ENCODE measurements around the gene TTLL9.

The TTLL9 gene

GRCh38 chr20:31979713-31980426, 109.4 kb downstream of the TTLL9 start:
- no peak for DNase-seq (ENCODE audit: low read depth in 3 of 3)

DNA sequence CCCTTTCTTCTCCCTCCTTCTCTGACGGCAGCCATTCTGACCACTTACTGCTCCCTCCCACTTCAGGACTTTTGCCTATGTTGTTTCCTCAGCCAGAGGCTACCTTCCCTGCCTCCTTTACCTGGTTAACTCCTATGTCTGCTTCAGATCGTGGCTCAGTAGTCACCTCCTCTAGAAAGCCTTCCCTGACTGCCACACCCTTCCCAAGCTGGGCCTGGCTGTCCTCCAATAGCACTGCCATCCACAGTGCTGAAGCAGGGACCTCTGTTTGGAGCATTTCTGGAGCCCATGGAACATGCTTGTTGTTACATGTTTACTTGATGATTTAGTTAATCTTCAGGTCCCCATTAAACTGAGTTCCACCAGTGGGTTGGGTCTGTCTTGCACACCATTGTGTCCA, 111.3 kb downstream of the TTLL9 start:
- DNase-seq (ENCODE audit: low read depth in 3 of 3), result no peak

- DNase-seq (ENCODE audit: low read depth in 3 of 3), result no peak
These were observed 114.6 kb downstream of the TTLL9 start for GRCh38 chr20:31984981-31985471.

DNA sequence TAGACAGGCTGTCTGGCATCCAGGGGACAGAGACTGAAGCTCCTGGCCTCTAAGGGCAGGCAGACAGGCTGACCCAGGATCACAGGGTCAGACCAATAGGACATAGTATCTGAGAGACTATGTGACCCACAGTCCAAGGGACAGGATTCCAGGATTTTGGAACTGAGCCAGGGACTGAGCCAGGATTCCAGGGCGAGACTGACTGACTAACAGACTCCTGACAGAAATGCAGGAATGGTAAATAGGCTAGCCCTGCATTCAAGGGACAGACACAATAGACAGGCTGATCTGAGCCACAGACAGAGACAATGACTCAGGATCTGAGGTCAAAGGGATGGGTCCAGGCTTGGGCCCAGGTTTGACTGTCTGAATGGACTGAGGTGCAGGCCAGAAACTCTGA, 117.3 kb downstream of the TTLL9 start:
- no peak for DNase-seq (ENCODE audit: low read depth in 3 of 3)

- no peak for DNase-seq (ENCODE audit: low read depth in 3 of 3)
These were observed 118.1 kb downstream of the TTLL9 start for GRCh38 chr20:31988430-31989015.

- DNase-seq (ENCODE audit: low read depth in 3 of 3), result no peak
These were observed 118.7 kb downstream of the TTLL9 start for GRCh38 chr20:31989030-31989645.

DNA sequence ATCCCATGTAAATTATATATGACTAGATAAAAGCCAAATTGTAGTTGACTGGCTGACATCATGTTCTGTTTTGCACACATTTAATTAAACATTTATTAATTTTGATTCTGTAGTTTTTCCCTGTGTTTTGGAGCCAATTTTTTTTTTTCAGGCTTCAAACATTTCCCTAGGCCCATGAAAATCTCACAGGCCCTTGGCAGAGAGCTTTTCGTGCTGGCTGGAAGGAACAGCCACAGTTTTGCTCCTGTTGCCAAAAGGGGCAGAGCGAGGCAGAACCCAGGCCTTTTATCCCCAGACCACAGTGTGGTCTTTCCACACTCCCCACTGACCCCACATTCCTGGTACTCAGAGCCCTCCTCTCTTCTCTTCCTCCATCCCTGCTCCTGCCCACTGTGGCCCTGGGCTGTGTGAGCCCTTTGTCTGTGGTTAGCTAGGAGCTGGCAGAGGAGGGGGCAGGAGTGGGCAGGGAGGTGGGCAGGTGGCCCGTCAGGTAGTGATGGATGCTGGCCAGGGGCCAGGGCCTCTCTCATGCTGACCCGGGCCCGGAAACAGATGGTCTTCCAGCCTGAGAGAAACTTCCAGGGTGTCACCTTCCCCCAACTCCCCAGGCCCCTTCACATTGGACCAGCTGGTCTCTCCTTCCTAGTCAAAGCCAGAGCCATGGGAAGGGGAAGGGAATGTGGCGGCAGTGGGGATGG, 120.4 kb downstream of the TTLL9 start:
- DNase-seq (ENCODE audit: low read depth in 3 of 3), result no peak

DNA sequence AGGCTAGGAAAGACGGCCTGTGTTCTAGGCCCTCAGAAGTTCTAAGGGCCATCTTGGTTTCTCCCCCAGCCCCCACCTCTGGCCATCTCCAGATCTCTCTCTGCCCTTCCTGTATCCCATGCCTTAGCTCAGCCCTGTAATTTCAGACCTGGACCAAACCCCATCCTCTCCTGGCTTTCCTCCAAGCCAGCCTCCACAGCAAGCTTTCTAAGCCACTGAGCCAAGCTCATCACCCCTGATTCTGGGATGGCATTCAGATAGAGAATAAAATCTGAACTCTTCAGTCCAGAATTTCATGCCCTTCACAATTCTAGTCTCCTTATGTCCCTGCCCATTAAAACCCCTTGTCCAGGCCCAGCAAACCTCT, 120.9 kb downstream of the TTLL9 start:
- DNase-seq (ENCODE audit: low read depth in 3 of 3), result no peak

DNA sequence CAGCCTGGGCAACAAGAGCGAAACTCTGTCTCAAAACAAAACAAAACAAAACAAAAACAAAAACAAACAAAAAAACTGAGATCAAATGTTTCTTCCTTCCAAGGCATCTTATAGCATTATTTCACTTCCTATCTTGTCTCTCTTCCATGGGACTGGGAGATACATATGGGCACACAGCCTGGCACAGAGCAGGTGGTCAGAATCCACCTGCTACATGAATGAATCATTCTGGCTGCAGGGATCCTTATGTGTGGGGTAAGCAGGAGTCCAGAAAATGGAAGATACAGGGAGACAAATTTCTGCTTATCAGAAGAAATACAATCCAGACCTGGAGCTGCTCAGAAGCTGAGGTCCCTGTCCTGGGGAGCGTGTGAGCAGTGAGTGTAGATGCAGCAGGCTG, 121.7 kb downstream of the TTLL9 start:
- no peak for DNase-seq (ENCODE audit: low read depth in 3 of 3)
